Measurements from ENCODE around the gene RNF114.

GRCh38 chr20:49983123-49983847 lies 47.1 kb downstream of the RNF114 start:
- TF ChIP-seq, protein P1, sequence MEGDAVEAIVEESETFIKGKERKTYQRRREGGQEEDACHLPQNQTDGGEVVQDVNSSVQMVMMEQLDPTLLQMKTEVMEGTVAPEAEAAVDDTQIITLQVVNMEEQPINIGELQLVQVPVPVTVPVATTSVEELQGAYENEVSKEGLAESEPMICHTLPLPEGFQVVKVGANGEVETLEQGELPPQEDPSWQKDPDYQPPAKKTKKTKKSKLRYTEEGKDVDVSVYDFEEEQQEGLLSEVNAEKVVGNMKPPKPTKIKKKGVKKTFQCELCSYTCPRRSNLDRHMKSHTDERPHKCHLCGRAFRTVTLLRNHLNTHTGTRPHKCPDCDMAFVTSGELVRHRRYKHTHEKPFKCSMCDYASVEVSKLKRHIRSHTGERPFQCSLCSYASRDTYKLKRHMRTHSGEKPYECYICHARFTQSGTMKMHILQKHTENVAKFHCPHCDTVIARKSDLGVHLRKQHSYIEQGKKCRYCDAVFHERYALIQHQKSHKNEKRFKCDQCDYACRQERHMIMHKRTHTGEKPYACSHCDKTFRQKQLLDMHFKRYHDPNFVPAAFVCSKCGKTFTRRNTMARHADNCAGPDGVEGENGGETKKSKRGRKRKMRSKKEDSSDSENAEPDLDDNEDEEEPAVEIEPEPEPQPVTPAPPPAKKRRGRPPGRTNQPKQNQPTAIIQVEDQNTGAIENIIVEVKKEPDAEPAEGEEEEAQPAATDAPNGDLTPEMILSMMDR (IDR thresholded peaks at IDR 0.05), result no peak
- TF ChIP-seq SMAD4 (CRISPR knock-in tag; IDR thresholded peaks at IDR 0.05) (no peak), FOXJ3 (CRISPR knock-in tag; IDR thresholded peaks at IDR 0.05; ENCODE audit: borderline replicate concordance) (no peak), TEAD4 (CRISPR knock-in tag; IDR thresholded peaks at IDR 0.05) (no peak), NR2C2 (CRISPR knock-in tag; IDR thresholded peaks at IDR 0.05) (no peak)
- TF ChIP-seq, protein P2, sequence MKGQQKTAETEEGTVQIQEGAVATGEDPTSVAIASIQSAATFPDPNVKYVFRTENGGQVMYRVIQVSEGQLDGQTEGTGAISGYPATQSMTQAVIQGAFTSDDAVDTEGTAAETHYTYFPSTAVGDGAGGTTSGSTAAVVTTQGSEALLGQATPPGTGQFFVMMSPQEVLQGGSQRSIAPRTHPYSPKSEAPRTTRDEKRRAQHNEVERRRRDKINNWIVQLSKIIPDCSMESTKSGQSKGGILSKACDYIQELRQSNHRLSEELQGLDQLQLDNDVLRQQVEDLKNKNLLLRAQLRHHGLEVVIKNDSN (CRISPR knock-in tag; IDR thresholded peaks at IDR 0.05), result no peak
